ENCODE measurements around the gene CAMK2D. TPM values are rescaled to one million over a fixed set of nuclear protein-coding genes. Genes with fewer than 3 reads are reported as not detected.

Gene CAMK2D
- total RNA-seq, 1 experiment from 2014 or later: 9.0 TPM

- DNase-seq: no peak
- H3K79me2 ChIP-seq (ENCODE audit: insufficient read depth, low read length): no peaks in the 10 kb centered on the region
Measured at GRCh38 chr4:113743690-113744089, 17.8 kb downstream of the CAMK2D start.

More at GRCh38 chr4:113743690-113744089, 17.8 kb downstream of the CAMK2D start:
- no peak overlapping the region for H2BK15ac ChIP-seq (ENCODE audit: low read depth, low read length)
- H3K27ac Mint-ChIP-seq: no peak overlapping the region
- H2AK5ac ChIP-seq (ENCODE audit: insufficient read length, low read length): no peak overlapping the region
- no peak overlapping the region for H3K56ac ChIP-seq (ENCODE audit: insufficient read length, low read depth, low read length)
- no peak overlapping the region for H4K8ac ChIP-seq (replicated peaks; ENCODE audit: insufficient read length, low read depth, low read length)
- no peaks in the 10 kb centered on the region for H3K9me3 ChIP-seq (ENCODE audit: control insufficient read depth, low read depth, low read length)
- H3K27me3 ChIP-seq (ENCODE audit: insufficient read depth, low read length): no peaks in the 10 kb centered on the region
- H4K5ac ChIP-seq (ENCODE audit: insufficient read length, low read depth, low read length): no peak overlapping the region
- no peaks in the 10 kb centered on the region for H3K36me3 Mint-ChIP-seq (ENCODE audit: insufficient read depth in 1 of 3, low read depth in 3 of 3)
- TF ChIP-seq, protein P1, sequence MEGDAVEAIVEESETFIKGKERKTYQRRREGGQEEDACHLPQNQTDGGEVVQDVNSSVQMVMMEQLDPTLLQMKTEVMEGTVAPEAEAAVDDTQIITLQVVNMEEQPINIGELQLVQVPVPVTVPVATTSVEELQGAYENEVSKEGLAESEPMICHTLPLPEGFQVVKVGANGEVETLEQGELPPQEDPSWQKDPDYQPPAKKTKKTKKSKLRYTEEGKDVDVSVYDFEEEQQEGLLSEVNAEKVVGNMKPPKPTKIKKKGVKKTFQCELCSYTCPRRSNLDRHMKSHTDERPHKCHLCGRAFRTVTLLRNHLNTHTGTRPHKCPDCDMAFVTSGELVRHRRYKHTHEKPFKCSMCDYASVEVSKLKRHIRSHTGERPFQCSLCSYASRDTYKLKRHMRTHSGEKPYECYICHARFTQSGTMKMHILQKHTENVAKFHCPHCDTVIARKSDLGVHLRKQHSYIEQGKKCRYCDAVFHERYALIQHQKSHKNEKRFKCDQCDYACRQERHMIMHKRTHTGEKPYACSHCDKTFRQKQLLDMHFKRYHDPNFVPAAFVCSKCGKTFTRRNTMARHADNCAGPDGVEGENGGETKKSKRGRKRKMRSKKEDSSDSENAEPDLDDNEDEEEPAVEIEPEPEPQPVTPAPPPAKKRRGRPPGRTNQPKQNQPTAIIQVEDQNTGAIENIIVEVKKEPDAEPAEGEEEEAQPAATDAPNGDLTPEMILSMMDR (conservative IDR thresholded peaks at IDR 0.05): no peak
- no peak overlapping the region for H2BK20ac ChIP-seq (ENCODE audit: low read depth, low read length, poor library complexity, severe bottlenecking)
- H3K27ac ChIP-seq (ENCODE audit: insufficient read length, low read depth, low read length): no peak overlapping the region
- H3K9ac ChIP-seq (ENCODE audit: extremely low read depth, insufficient read length, low read length): no peak overlapping the region
- H3K27me3 Mint-ChIP-seq (ENCODE audit: low read depth): no peaks in the 10 kb centered on the region
- H3K23me2 ChIP-seq (ENCODE audit: insufficient read length, low read depth, low read length, poor library complexity, severe bottlenecking): no peaks in the 10 kb centered on the region
- H3K14ac ChIP-seq (ENCODE audit: insufficient read depth, low read length): no peak overlapping the region
- peaks cover 8% of the 10 kb centered on the region in 2 experiments for H3K4me1 Mint-ChIP-seq
- no peaks in the 10 kb centered on the region for H4K20me1 ChIP-seq (ENCODE audit: control insufficient read depth, insufficient read depth, insufficient read length)
- no peak overlapping the region for H3K4me3 Mint-ChIP-seq
- H3K18ac ChIP-seq (ENCODE audit: insufficient read length, low read depth, low read length): no peak overlapping the region
- H2BK12ac ChIP-seq (ENCODE audit: insufficient read length, low read depth, low read length): no peak overlapping the region
- no peak overlapping the region for H2AFZ ChIP-seq (ENCODE audit: low read length)
- H3K79me1 ChIP-seq (ENCODE audit: insufficient read depth, low read depth, low read length, poor library complexity, severe bottlenecking): no peaks in the 10 kb centered on the region
- H3T11ph ChIP-seq (ENCODE audit: low read length): no peak overlapping the region
- no CpG with 5 or more reads among the region's 6 CpGs for WGBS (ENCODE audit: extremely low coverage, insufficient read length, low lambda C conversion rate)
- no peak overlapping the region for H4K91ac ChIP-seq (ENCODE audit: insufficient read length, low read depth, low read length)
- no peak overlapping the region for H3K4ac ChIP-seq (ENCODE audit: low read depth, low read length)
- no peaks in the 10 kb centered on the region for H3K9me3 Mint-ChIP-seq
- H3K4me2 ChIP-seq (ENCODE audit: insufficient read depth, insufficient read length, low read length): no peak overlapping the region
- no peak overlapping the region for H3K23ac ChIP-seq (ENCODE audit: insufficient read length, low read depth, low read length)
- H3K4me1 ChIP-seq (ENCODE audit: insufficient read depth, low read length): no peaks in the 10 kb centered on the region; the same call in 1 of the 2 replicates
- H2BK120ac ChIP-seq (ENCODE audit: low read depth, low read length, poor library complexity, severe bottlenecking): no peak overlapping the region
- no peak overlapping the region for H2BK5ac ChIP-seq (ENCODE audit: insufficient read length, low read length)
